Stimulated activated CD4-positive, alpha-beta T cell treated with anti-CD3 and anti-CD28 coated beads, TNF-alpha, amount 100 ng/mL, for 24 hours (primary cell): ENCODE data around the gene FHIP1B.

ENCODE experiments used
- DNase-seq, 3 experiments: peaks; one replicate each; pipeline ENCODE4 v3.0.0-alpha.2; 2020; ENCODE audit warnings: low read depth in 3 of 3

FHIP1B gene

DNA sequence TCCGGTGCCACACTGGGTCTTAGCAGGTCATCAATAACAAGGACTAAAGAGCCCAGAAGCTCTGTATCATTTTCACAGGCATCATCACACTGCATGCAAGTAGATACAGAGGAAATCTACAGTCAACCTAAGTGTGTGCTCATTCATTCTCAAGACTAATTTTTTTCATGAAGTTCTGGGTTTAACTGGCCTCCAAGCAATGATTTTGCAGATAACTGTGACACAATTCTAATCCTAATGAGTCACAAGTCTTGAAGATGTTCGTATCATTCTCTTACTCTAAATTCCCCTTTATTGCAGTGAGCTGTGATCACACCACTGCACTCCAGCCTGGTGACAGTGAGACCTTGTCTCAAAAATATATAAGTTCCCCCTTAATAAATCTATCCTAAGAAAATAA lies 33.0 kb downstream of the FHIP1B start:
- DNase-seq = no peak

DNA sequence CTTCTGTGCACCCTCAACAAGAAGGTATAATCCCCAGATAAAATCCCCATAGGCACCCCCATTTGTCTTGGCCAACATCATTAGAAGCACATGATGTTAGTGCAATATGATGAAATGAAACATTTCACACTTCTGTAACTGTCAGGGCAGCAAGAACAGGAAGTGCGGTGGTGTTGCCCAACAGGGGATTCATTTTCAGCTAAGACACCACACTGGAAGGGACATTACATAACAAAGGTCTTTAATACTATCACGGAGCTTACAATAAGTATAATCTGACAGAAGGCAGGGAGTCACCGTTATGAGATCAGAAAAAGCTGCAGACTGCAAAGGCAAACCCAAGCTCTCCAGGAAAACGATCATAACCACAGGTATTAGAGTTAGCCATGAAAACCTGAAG lies 33.5 kb downstream of the FHIP1B start:
- DNase-seq = no peak

- DNase-seq = no peak
These were observed 35.1 kb downstream of the FHIP1B start, which contains the start of gene OR52W1 for GRCh38 chr11:6199174-6199810. TSS of gene OR52W1 (plus strand) at chr11:6199224. CDS start at chr11:6199224, 0 bp downstream.

- DNase-seq = no peak
These were observed 36.8 kb downstream of the FHIP1B start for GRCh38 chr11:6197466-6198200.

DNA sequence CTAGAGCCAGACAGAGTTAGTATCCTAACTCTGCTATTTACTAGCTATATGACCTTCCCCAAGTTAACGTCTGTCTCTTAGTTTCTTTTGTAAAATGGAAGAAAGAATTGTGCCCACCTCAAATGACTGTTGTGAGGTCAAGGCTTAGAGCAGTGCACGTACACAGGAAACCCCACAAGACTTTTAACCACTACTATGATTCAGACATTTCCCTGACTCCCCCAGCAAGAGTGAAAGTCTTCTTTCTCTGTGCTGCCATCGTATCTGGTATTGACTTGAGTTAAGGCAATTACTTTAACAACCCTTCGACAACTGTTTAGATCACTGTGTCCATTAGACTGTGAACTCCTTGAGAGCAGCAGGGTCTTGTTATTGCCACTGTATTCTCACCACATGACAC lies 38.0 kb downstream of the FHIP1B start:
- no peak for DNase-seq

GRCh38 chr11:6194065-6194581 lies 40.3 kb downstream of the FHIP1B start:
- DNase-seq = no peak

GRCh38 chr11:6191742-6192141 lies 42.7 kb downstream of the FHIP1B start:
- no peak for DNase-seq

GRCh38 chr11:6175440-6175839 lies 59.0 kb downstream of the FHIP1B start:
- DNase-seq = no peak

DNA sequence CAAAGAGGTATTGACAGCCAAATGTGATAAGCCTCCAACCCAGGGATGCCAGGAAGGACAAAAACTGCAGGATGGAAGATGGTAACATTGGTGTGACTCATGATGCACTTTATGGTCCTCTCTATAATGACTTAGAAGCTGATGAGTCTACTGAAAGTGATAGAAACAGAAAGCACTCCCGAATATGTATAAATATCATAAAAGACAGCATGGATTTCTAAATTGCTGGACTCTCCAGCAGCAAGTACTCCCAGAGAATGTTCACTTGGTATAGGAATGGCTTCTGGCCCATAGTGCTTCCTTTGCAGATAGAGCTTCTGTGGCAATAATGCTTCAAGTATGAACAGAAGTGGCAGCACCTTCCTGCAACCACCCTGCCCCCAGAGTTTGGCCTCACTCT lies 64.2 kb downstream of the FHIP1B start, which contains the start of gene OR52B2:
TSS of gene OR52B2 (minus strand) at position 101 of the 400 bp plus-strand sequence. CDS start at position 101, 0 bp downstream.
- DNase-seq = no peak
